GM19023 (cell line): ENCODE results near the gene ECSCR.
"Not testable (repeated sequence)": the region's sequence is repeated elsewhere in the genome, so short reads cannot be mapped to it uniquely, and the experiment has no call there.

Experiments used
- ATAC-seq: cut with Tn5 transposase; IDR thresholded peaks from one replicate; pipeline ENCODE4 v1.9.1; 2021; ENCODE audit warnings: mild to moderate bottlenecking, moderate library complexity; ENCODE audit not compliant: unreplicated experiment

Gene ECSCR, protein sequence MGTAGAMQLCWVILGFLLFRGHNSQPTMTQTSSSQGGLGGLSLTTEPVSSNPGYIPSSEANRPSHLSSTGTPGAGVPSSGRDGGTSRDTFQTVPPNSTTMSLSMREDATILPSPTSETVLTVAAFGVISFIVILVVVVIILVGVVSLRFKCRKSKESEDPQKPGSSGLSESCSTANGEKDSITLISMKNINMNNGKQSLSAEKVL

DNA sequence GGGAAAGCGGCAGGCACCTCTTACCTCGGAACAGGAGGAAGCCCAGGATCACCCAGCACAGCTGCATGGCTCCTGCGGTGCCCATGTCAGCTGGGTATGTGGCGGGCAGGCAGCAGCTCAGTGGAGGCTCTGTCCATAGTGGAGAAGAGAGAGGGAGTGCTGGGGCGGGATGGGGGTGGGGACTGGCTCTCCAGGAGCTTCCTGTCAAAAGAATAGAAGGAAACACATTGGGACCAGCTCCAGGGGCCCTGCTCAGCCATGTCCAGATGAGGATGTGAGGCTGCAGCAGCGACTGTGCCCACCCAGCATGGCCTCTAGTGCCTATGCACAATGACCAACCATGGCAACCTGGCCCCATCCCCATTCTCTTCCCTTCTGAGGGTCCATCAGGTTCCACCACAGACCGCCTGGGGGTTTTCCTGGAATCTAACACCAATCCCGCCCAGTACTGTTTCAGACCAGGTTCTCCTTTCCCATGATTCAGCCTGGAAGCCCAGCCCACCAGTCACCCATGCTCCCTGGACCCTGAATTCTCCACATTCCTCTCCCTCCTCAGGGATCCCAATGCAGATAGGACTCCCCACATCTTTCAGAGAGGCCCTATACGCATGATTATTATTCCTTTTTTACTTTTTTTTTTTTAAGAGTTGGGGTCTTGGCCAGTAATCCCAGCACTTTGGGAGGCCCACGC is at the start of gene ECSCR:
Gene ECSCR (minus strand): TSS at position 158 of the 691 bp plus-strand sequence. CDS start 73 bp downstream, at position 85.
- ATAC-seq, result no peak

DNA sequence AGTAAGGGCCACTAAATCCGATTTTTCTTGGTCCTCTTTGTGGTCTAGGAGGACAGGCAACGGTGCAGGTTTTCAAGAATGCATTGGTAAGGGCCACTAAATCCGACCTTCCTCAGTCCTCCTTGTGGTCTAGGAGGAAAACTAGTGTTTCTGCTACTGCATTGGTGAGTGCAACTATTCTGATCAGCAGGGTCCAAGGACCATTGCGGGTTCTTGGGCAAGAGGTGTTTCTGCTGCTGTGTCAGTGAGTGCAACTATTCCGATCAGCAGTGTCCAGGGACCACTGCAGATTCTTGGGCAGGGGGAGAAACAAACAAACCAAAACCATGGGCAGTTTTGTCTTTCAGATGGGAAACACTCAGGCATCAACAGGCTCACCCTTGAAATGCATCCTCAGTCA is 42.2 kb upstream of the ECSCR start:
- not testable (repeated sequence) for ATAC-seq

DNA sequence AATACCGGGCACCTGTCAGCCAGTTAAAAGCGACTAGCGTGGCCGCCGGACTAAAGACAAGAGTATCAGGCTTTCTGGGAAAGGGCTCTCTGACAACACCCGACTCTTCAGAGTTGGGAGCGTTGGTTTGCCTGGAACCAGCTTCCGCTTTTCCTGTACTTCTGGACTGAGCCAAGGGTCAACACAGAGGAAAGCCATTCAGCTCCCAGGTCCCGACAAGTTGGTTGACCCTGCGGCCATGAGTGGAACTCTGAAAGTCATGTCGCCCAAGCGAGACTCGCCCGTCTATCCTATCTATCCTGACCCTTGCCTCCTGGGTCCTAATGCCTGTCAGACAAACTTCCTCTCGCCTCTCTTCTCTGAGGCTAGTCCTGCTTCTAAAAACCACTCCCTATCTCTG is 41.3 kb upstream of the ECSCR start:
- not testable (repeated sequence) for ATAC-seq

DNA sequence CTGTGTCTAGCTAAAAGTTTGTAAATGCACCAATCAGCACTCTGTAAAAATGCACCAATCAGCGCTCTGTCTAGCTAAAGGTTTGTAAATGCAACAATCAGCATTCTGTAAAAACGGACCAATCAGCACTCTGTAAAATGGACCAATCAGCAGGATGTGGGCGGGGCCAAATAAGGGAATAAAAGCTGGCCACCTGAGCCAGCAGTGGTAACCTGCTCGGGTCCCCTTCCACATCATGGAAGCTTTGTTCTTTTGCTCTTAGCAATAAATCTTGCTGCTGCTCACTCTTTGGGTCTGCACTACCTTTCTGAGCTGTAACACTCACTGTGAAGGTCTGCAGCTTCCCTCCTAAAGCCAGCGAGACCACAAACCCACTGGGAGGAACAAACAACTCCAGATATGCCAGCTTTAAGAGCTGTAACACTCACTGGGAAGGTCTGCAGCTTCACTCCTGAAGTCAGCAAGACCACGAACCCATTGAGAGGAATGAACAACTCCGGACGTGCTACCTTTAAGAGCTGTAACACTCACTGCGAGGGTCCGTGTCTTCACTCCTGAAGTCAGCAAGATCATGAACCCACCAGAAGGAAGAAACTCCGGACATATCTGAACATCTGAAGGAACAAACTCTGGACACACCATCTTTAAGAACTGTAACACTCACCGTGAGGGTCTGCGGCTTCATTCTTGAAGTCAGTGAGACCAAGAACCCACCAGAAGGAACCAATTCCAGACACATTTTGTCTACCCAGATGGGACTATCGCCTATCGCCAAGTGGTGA is 40.7 kb upstream of the ECSCR start:
- ATAC-seq, result not testable (repeated sequence)

DNA sequence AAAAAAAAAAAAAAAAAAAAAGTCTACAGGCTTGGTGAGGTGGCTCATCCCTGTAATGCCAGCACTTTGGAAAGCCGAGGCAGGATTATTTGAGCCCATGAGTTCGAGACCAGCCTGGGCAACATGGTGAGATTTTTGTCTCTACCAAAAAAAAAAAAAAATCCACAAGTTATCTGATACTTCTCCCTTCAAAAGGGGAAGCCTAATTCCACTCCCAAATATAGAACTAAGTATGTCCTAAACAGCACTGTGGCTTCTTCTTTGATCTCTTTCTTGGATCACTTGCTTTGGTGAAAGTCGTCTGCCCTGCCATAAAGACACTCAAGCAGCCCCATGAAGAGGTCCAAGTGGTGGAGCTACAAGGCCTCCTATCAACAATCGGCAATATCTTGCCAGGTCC is 38.8 kb upstream of the ECSCR start:
- ATAC-seq, result no peak

DNA sequence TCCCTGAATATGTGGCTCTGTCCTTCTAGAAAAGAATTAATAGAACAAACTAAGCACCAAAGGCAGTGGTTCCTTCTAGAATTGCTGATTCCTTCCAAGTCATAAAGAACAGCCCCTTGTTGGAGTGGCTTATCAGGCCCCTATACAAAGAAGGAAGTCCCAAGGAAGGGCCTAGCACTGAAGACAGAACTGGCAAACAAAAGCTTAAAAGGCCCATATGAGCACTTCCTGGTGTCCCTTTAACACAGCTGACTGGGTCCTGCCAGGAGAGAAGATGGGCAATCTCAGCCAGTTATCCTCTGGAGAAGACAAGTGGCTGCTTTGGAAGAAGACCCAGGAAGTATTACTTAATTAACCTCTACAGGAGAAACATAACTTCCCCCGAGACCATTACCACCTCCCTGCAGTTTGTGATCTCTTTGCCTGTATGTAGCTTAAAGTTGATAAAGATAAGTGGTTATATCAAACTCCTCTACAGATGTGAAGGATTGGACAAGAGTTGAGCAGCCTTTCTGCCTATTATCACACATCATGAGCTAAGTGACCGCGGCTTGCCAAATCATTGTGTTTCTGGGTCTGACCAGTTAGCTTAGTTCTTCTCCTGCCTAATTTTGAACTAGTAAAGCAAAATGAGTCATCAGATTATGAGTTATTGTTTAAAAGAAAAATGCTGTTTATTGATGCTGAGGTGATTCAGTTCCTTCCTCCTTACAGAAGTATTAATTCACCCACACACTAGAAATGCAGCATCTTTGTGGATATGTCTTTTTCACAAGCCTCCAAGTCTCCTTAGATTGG is 33.3 kb upstream of the ECSCR start:
- ATAC-seq, result no peak

DNA sequence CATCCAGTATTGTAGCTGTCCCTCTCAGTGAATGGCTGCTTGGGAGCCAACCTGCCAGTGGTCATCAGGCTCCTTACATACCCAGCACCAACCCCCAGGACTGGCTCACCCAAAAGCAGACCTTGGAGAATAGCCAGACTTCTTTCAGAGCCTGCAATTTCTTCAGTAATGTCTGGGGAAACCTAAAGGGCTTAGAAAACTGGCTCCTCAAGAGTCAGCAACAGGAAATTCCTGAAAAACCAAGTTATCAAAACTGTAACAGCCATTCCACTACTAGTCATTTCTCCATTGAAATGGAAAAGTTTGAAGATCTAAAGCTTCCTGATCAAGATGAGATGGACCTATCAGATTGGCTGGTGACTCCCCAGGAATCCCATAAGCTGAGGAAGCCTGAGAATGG is 32.3 kb upstream of the ECSCR start:
- no peak for ATAC-seq

DNA sequence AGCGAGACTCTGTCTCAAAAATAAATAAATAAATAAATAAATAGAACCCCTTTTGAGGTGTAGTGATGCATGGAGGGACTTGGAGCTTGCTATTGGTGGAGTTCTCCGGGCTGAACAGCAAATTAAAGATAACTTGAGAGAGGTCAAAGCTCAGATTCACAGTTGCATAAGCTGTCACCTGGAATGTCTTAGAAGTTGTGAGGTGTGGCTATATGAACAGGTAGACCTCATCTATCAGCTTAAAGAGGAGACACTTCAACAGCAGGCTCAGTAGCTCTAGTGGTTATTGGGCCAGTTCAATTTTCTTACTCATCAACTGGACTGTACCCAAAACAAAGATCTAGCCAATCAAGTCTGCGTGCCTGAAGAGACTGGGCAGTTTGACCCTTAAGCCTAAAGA is 31.7 kb upstream of the ECSCR start:
- no peak for ATAC-seq

DNA sequence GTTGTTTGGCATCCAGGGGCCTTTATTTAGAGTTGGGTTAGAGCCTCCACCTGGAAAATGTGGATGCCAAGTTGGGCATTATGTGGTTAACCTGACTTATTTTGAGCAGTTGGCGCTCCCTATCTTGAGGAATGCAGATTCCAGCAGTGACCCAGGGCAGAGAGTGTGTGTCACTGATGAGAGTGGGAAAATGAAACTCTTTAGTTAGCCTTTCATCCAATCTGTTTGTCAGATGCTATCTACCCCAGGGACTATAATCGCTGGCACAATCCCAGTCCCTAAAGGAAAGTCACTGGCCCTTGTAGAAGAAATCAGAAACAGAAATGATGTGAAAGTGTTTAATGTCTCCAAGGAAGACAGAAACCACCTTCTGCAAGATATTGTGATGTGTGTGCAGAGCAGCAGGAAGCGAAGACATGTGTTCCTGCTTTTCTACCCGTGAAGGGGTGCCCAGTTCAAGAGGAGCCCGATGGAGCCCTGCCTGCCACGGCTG is 30.2 kb upstream of the ECSCR start:
- no peak for ATAC-seq

DNA sequence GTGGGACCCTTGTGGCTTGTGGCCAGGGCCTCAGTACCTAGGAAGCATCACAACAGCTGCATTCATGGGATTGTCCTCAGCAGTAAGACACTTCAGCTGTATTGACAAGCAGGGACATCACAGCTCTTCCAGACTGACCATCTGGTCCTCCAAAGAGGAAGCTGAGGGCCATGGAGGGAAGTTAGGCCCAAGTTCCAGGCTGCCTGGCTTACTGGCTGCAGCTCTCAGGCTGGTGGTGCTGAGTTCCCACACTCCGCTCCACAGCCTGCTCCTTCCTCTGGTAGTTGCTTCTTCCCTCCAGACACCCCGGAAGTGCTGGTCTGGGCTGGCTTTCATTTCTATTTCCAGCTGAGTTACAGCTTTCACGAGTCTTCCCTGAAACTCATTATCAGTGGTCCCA is 25.7 kb upstream of the ECSCR start:
- no peak for ATAC-seq

DNA sequence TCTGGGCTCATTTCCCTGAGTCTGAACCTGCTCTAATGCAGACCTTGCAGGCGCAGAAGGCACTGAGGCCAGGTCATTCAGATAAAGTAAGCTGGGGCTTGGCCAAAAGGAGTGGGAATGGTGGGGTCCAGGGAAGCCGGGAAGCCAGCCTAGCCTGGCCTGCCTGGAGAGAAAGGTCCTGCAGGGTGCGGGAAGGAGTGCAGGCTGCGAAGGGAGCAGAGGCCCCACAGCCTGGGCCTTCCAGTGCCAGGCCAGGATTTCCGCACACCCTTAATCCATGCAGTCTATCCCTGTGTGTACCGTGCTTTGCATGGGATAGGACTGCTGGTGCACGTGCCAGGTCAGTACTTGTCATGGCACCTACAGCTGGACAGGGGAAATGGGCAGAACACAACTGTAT is 23.7 kb upstream of the ECSCR start:
- no peak for ATAC-seq

DNA sequence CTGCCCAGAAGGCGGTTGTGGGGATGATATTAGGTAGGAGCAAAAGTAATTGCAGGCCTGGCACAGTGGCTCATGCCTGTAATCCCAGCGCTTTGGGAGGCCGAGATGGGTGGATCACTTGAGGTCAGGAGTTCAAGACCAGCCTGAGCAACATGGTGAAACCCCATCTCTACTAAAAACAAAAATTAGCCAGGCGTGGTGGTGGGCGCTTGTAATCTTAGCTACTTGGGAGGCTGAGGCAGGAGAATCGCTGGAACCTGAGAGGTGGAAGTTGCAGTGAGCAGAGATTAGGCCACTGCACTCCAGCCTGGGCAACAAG is 20.3 kb upstream of the ECSCR start:
- not testable (repeated sequence) for ATAC-seq

DNA sequence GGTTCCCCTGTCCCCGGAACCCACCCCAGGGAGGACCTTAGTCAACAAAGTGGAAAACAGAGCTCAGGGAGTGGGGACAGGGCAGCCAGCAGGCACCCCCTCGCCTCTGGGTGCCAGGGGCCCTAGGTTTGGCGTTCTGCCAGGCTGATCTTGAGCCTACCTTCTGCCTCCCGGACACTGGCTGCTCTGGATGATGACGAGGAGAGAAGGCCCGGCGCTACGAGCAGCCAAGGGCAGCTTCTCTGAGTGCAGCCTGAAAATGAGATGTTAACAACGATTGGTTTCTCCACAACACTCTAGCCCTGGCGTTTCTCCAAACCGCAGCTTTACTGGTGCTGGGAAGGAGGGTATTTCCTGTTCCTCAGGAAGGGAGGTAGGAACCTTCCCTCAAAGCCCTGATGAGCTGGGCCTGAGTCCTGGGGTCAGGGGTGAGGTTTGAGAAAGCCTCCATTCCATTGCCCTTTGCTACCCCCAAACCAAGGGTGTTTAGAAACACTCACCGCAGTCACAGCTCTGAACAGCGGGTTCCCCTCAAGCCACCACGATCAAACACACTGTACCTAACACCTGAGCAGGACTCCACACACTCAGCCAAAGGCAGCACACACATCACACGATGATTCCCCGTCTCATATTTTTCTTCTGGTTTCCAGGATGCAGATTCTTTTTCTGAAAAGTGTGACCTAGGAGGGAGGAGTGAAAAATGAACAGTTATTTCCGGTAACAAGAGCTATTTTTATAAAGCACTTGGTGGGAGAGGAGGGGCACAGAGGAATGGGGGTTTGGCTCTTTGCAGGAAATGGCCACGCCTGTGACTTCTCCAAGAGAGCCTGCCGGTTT is 19.7 kb upstream of the ECSCR start, which contains the start of gene STING1:
Gene STING1 (minus strand): TSS at position 709 of the 840 bp plus-strand sequence. CDS start 1,054 bp downstream, outside the sequence.
- ATAC-seq, result no peak

DNA sequence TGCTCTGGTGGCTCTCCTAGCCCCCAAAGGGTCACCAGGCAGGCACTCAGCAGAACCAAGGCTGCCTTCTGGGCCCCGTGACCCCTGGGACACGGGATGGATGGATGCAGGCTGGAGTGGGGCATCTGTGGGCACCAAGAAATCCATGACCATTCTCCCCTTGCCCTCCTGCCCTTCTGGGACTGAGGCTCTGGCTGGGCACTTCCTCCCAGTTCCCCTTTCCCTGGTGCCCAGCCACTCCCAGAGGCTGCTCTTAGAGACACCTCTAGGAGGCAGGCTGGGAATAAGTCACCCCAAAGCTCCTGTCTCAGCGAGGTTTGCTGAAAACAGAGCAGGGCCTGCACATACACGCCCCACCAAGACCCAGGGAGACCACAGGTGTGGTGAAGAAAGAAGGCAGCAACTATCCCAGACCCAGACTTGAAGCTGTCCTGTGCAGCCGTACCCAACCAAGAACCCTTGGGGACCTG is 19.1 kb upstream of the ECSCR start:
- no peak for ATAC-seq

DNA sequence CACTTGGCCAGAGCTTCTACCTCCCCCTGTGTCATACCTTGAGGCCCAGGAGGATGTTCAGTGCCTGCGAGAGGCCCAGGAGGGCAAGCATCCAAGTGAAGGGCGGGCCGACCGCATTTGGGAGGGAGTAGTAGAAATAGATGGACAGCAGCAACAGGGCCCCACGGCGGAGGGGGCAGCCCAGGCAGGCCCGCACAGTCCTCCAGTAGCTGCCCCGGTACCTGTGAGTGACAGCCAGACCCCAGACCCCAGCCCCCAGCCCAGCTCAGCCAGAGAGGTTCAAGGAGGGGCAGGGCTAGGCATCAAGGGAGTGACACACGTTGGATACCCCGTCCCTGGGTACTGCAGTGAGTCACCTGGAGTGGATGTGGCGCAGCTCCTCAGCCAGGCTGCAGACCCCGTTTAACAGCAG is 18.6 kb upstream of the ECSCR start:
- no peak for ATAC-seq

DNA sequence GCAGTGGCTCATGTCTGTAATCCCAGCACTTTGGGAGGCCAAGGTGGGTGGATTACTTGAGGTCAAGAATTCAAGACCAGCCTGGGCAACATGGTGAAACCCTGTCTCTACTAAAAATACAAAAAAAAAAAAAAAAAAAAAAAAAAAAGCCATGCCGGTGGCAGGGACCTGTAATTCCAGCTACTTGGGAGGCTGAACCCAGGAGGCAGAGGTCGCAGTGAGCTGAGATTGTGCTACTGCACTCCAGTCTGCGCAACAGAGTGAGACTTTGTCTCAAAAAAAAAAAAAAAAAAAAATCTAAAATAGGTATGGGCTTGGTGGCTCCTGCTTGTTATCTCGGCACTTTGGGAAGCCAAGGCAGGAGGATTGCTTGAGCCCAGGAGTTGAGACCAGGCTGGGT is 17.2 kb upstream of the ECSCR start:
- not testable (repeated sequence) for ATAC-seq

DNA sequence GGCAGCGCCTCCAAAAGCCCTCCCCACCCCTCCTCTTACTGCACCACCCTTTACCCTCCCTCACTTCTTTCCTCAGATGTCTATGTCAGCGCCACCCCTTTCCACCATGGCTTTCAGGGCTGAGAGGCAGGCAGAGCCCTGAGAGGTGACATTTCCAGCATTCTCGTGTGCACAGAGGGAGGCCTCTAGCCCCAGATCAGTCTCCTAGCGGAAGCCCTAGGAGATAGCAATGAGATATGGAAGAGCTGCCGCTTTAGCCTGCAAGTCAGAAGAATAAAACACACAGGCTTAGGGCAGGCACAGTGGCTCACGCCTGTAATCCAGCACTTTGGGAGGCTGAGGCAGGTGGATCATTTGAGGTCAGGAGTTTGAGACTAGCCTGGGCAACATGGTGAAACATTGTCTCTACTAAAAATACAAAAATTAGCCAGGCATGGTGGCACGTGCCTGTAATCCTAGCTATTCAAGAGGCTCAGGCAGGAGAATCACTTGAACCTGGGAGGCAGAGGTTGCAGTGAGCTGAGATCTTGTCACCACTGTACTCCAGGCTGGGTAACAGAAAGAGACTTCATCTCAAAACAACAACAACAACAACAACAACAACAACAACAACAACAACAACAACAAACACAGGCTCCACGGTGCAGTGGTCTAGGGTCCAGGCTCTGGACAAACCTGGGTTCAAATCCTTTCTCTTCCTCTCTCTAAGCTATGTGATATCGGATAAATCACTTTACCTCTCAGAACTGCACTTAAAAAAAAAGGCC is 16.3 kb upstream of the ECSCR start:
- not testable (repeated sequence) for ATAC-seq

DNA sequence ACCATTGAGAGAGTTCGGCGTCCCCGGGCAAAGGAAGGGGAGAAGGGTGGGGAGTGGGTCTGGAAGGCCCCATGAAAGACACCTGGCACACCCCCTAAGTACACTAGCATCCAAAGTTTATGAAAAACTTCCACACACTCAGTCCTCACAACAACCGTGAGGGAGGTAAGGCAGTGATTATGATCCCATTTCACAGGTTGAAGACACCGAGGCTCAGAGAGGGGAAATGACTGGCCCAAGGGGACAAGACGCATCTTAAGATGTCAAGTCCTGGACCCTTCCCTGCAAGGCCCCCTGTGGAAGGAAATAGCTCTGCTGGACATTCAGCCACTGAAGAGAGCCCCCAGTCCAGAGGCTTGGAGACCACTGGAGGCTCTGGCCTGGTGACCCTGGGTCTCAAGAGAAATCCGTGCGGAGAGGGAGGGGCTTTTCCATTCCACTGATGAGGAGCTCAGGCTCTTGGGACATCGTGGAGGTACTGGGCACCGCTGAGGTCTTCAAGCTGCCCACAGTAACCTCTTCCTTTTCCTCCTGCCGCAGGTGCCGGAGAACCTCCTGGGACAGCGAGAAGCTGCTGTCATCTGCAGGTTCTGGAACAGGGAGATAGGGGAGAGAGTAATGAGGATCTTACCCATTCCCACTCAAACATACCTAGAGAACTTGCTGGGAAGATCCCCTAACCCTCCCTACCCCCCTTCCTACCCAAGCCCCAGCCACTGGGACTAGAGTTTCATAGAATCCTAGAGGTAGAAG is 13.5 kb upstream of the ECSCR start:
- ATAC-seq, result no peak
